H1 (cell line): Measurements from ENCODE around the gene CDH22. TPM values are rescaled to one million over a fixed set of nuclear protein-coding genes. Genes with fewer than 3 reads are reported as not detected.
A peak's percentile ranks its signal among the peaks of the same experiment; 100 is the strongest.

Experiments
- CTCF ChIA-PET: fragments of 300-600 bp; sonication (Branson Sonifier 250); formaldehyde crosslinking; loops from one replicate; lab custom pipeline; 2021; ENCODE audit not compliant: partially characterized antibody; lab: Charles Lee
- POLR2A ChIA-PET: fragments of 300-600 bp; sonication (Branson Sonifier 250); formaldehyde crosslinking; loops from one replicate; lab custom pipeline; 2021; ENCODE audit warnings: inconsistent platforms; ENCODE audit not compliant: partially characterized antibody; lab: Charles Lee
- DNase-seq, 2 experiments: peaks; one replicate each; pipeline versions ENCODE4 v3.0.0 to v3.0.0-alpha.2; 2010 to 2022; ENCODE audit warnings: low spot score in 2 of 2, low read depth in 1 of 2, mixed read lengths in 1 of 2
- FAIRE-seq: peaks from 2 replicates; lab custom pipeline; 2011; peaks lifted over from hg19 to GRCh38; lab: Jason Lieb, UNC
- H2AFZ ChIP-seq: 2 replicates; pipeline ENCODE4 v1.8.1; 2012; ENCODE audit warnings: low read length, inconsistent platforms
- H2AK5ac ChIP-seq: 2 replicates; pipeline ENCODE4 v1.6.1; 2013; ENCODE audit warnings: low read depth, low read length
- H2BK120ac ChIP-seq: replicated peaks from 2 replicates; pipeline ENCODE3; 2013; ENCODE audit warnings: low read depth, low read length, inconsistent platforms
- H2BK12ac ChIP-seq: 2 replicates; pipeline ENCODE4 v1.6.1; 2013; ENCODE audit warnings: low read depth, low read length
- H2BK15ac ChIP-seq: 2 replicates; pipeline ENCODE4 v1.6.1; 2013; ENCODE audit warnings: low read length
- H2BK20ac ChIP-seq: 2 replicates; pipeline ENCODE4 v1.6.1; 2013; ENCODE audit warnings: low read length
- H2BK5ac ChIP-seq: 2 replicates; pipeline ENCODE4 v1.6.1; 2013; ENCODE audit warnings: low read depth, low read length
- H3K14ac ChIP-seq: 2 replicates; pipeline ENCODE4 v1.6.1; 2013; ENCODE audit warnings: inconsistent platforms; ENCODE audit not compliant: insufficient read length
- H3K18ac ChIP-seq: 2 replicates; pipeline ENCODE4 v1.6.1; 2013; ENCODE audit warnings: low read length; ENCODE audit errors: extremely low read depth
- H3K23ac ChIP-seq: 2 replicates; pipeline ENCODE4 v1.6.1; 2013; ENCODE audit warnings: inconsistent platforms; ENCODE audit not compliant: insufficient read length
- H3K23me2 ChIP-seq: 2 replicates; pipeline ENCODE4 v1.6.1; 2013; ENCODE audit warnings: low read depth, low read length
- H3K27ac ChIP-seq: 2 replicates; pipeline ENCODE4 v1.6.1; 2011; ENCODE audit warnings: low read depth, low read length, inconsistent platforms
- H3K27me3 ChIP-seq, 4 experiments: replicated peaks in 1 of 4; 1 replicate in 1 of 4; 2 replicates in 3 of 4; pipeline versions ENCODE4 v1.6.1 to v1.8.1; 2011 to 2013; ENCODE audit warnings: low read length in 3 of 4, mild to moderate bottlenecking in 3 of 4, inconsistent platforms in 2 of 4, mixed read lengths in 2 of 4, moderate library complexity in 1 of 4; ENCODE audit not compliant: control insufficient read depth in 3 of 4, insufficient read depth in 3 of 4; ENCODE audit errors: extremely low read depth in 1 of 4
- H3K36me3 ChIP-seq, 4 experiments: 2 replicates each; pipeline versions ENCODE4 v1.6.1 to v1.8.1; 2011 to 2013; ENCODE audit warnings: mild to moderate bottlenecking in 4 of 4, low read length in 3 of 4, moderate library complexity in 2 of 4, control low read depth in 1 of 4, inconsistent platforms in 1 of 4; ENCODE audit not compliant: insufficient read depth in 4 of 4, control insufficient read depth in 2 of 4
- H3K4ac ChIP-seq: replicated peaks from 2 replicates; pipeline ENCODE3; 2013; ENCODE audit warnings: low read length, low read depth, mixed read lengths, inconsistent platforms; ENCODE audit not compliant: insufficient read length
- H3K4me1 ChIP-seq, 4 experiments: replicated peaks in 1 of 4; 1 replicate in 1 of 4; 2 replicates in 3 of 4; pipeline versions ENCODE4 v1.6.1 to v1.8.1; 2011 to 2013; ENCODE audit warnings: low read length in 3 of 4, inconsistent platforms in 2 of 4, mixed read lengths in 1 of 4; ENCODE audit not compliant: insufficient read depth in 4 of 4, control insufficient read depth in 3 of 4
- H3K4me2 ChIP-seq, 2 experiments: 2 replicates each; pipeline versions ENCODE4 v1.6.1 to v1.8.1; 2011 to 2013; ENCODE audit warnings: low read depth in 2 of 2, low read length in 2 of 2, control low read depth in 1 of 2, inconsistent platforms in 1 of 2, mild to moderate bottlenecking in 1 of 2; ENCODE audit not compliant: insufficient read depth in 1 of 2
- H3K4me3 ChIP-seq, 4 experiments: fragments of 200-600, 300-600 bp in 1 of 4; sonication (generic), shearing (Covaris generic), sonication (Bioruptor Twin) in 1 of 4; 2 replicates each; pipeline versions ENCODE4 v1.5.1 to v1.8.1; 2011 to 2016; ENCODE audit warnings: low read length in 4 of 4, low read depth in 3 of 4, control low read depth in 2 of 4, inconsistent platforms in 2 of 4, mild to moderate bottlenecking in 2 of 4, mixed read lengths in 1 of 4, moderate library complexity in 1 of 4; ENCODE audit not compliant: insufficient read depth in 2 of 4; ENCODE audit errors: extremely low read depth in 1 of 4
- H3K56ac ChIP-seq: replicated peaks from 2 replicates; pipeline ENCODE3; 2013; ENCODE audit warnings: low read depth, mild to moderate bottlenecking, mixed read lengths, low read length, inconsistent platforms; ENCODE audit not compliant: insufficient read length
- H3K79me1 ChIP-seq: 2 replicates; pipeline ENCODE4 v1.6.1; 2013; ENCODE audit warnings: low read depth, low read length, control low read depth
- H3K79me2 ChIP-seq, 2 experiments: 2 replicates each; pipeline versions ENCODE4 v1.6.1 to v1.8.1; 2012 to 2013; ENCODE audit warnings: low read length in 2 of 2, mild to moderate bottlenecking in 2 of 2, inconsistent platforms in 1 of 2; ENCODE audit not compliant: insufficient read depth in 2 of 2, control insufficient read depth in 1 of 2
- H3K9ac ChIP-seq, 4 experiments: replicated peaks in 1 of 4; 1 replicate in 1 of 4; 2 replicates in 3 of 4; pipeline versions ENCODE4 v1.6.1 to v1.8.1; 2011 to 2013; ENCODE audit warnings: low read depth in 3 of 4, low read length in 3 of 4, control low read depth in 2 of 4, mild to moderate bottlenecking in 2 of 4, moderate library complexity in 2 of 4, inconsistent platforms in 1 of 4; ENCODE audit errors: extremely low read depth in 1 of 4
- H3K9me3 ChIP-seq, 2 experiments: 2 replicates each; pipeline versions ENCODE4 v1.6.1 to v1.8.1; 2012 to 2013; ENCODE audit warnings: mild to moderate bottlenecking in 2 of 2, moderate library complexity in 2 of 2, control low read depth in 1 of 2, inconsistent platforms in 1 of 2, low read depth in 1 of 2, low read length in 1 of 2, mixed read lengths in 1 of 2; ENCODE audit not compliant: insufficient read depth in 2 of 2
- H4K20me1 ChIP-seq, 2 experiments: replicated peaks in 1 of 2; 2 replicates each; pipeline versions ENCODE3 to v1.8.1; 2011 to 2013; ENCODE audit warnings: inconsistent platforms in 2 of 2, low read length in 2 of 2, mild to moderate bottlenecking in 1 of 2; ENCODE audit not compliant: insufficient read depth in 2 of 2, control insufficient read depth in 1 of 2
- H4K5ac ChIP-seq: 2 replicates; pipeline ENCODE4 v1.6.1; 2013; ENCODE audit warnings: low read length, low read depth, mixed read lengths, inconsistent platforms; ENCODE audit not compliant: insufficient read length
- H4K8ac ChIP-seq: 2 replicates; pipeline ENCODE4 v1.8.0; 2013; ENCODE audit warnings: mild to moderate bottlenecking, moderate library complexity, low read length, inconsistent platforms; ENCODE audit not compliant: insufficient read depth; ENCODE audit errors: extremely low read depth
- H4K91ac ChIP-seq: replicated peaks from 2 replicates; pipeline ENCODE3; 2013; ENCODE audit warnings: low read length, mixed read lengths, inconsistent platforms; ENCODE audit not compliant: insufficient read length
- ASH2L ChIP-seq: fragments of 200-600, 300-600 bp; sonication (generic); IDR thresholded peaks from one replicate; pipeline ENCODE4 v1.7.1; 2017; ENCODE audit warnings: low read length
- ATF2 ChIP-seq: IDR thresholded peaks from 2 replicates; pipeline ENCODE4 v1.6.1; 2012; ENCODE audit warnings: low read length, inconsistent platforms
- CEBPB ChIP-seq: IDR thresholded peaks from 2 replicates; pipeline ENCODE4 v1.6.1; 2012; ENCODE audit warnings: low read depth, low read length
- CTBP2 ChIP-seq: IDR thresholded peaks from 2 replicates; pipeline ENCODE4 v1.7.0; 2011; ENCODE audit warnings: borderline replicate concordance, mild to moderate bottlenecking, moderate library complexity, mixed read lengths, low read length; ENCODE audit not compliant: insufficient read depth, insufficient read length
- EP300 ChIP-seq, 2 experiments: IDR thresholded peaks; 1 replicate in 1 of 2; 2 replicates in 1 of 2; pipeline ENCODE4 v1.6.1; 2011 to 2012; ENCODE audit warnings: low read depth in 2 of 2, low read length in 2 of 2, mild to moderate bottlenecking in 2 of 2, borderline replicate concordance in 1 of 2, inconsistent platforms in 1 of 2, moderate library complexity in 1 of 2
- MAFK ChIP-seq: IDR thresholded peaks from 2 replicates; pipeline ENCODE4 v1.6.1; 2012; ENCODE audit warnings: low read depth, mild to moderate bottlenecking, improper control_type of control experiment, low read length
- POLR2A ChIP-seq, 2 experiments: IDR thresholded peaks; 1 replicate in 1 of 2; 2 replicates in 1 of 2; pipeline ENCODE4 v1.6.1; 2011; ENCODE audit warnings: low read depth in 2 of 2, low read length in 2 of 2, mild to moderate bottlenecking in 2 of 2; ENCODE audit errors: control extremely low read depth in 1 of 2
- RBBP5 ChIP-seq: IDR thresholded peaks from 2 replicates; pipeline ENCODE4 v1.7.1; 2012; ENCODE audit warnings: low read depth, mild to moderate bottlenecking, inconsistent platforms, low read length, moderate library complexity, borderline replicate concordance
- RFX5 ChIP-seq: IDR thresholded peaks from 2 replicates; pipeline ENCODE4 v1.6.1; 2011; ENCODE audit warnings: low read depth, low read length, improper control_type of control experiment, borderline replicate concordance
- SIN3A ChIP-seq, 2 experiments: IDR thresholded peaks in 1 of 2; conservative IDR thresholded peaks in 1 of 2; 2 replicates each; pipeline ENCODE4 v1.6.1; 2011 to 2012; ENCODE audit warnings: low read length in 2 of 2, improper control_type of control experiment in 1 of 2, low read depth in 1 of 2, mild to moderate bottlenecking in 1 of 2
- SUZ12 ChIP-seq: fragments of 200-600 bp; sonication (generic); IDR thresholded peaks from 2 replicates; pipeline ENCODE4 v1.6.1; 2012; ENCODE audit warnings: mild to moderate bottlenecking, inconsistent platforms, low read length, moderate library complexity, mixed read lengths
- TBP ChIP-seq: IDR thresholded peaks from 2 replicates; pipeline ENCODE4 v1.6.1; 2011; ENCODE audit warnings: low read depth, low read length, improper control_type of control experiment
- WGBS, 2 experiments: shearing (Covaris generic) in 1 of 2; methylation state at CpG; one replicate each; pipeline versions ENCODE4 v1.1.6 to v1.1.7; 2013 to 2015; ENCODE audit warnings: low lambda C conversion rate in 2 of 2, mixed read lengths in 2 of 2, inconsistent platforms in 1 of 2, low coverage in 1 of 2, missing lambda C conversion rate in 1 of 2; ENCODE audit not compliant: insufficient replicate concordance in 2 of 2, insufficient coverage in 1 of 2, insufficient read length in 1 of 2; ENCODE audit errors: extremely low coverage in 1 of 2, missing lambda C conversion rate in 1 of 2; 5-methylcytosine and 5-hydroxymethylcytosine counted together
- polyA plus RNA-seq, 7 experiments: library from polyadenylated mRNA; depleted of rRNA in 3 of 7; stranded (reverse) in 5 of 7; unstranded in 2 of 7; fragments of >200 nt in 5 of 7; fragments of 200-250 nt in 2 of 7; gene quantifications; 1 replicate in 5 of 7; 2 replicates in 1 of 7; 4 replicates in 1 of 7; pipeline versions ENCODE4 v1.2.1 to v1.2.3, GENCODE V29; 2011 to 2013; ENCODE audit warnings: missing spikeins in 2 of 7, mixed read lengths in 2 of 7
- total RNA-seq: library from RNA; stranded (reverse); fragmentation: NEBNext Ultra II Directional; extraction: Animal tissue kit (Norgen Biotek cat#: 25700); gene quantifications from 2 replicates; pipeline ENCODE4 v1.2.1, GENCODE V29; 2021

The CDH22 gene
- total and polyA plus RNA-seq, 2 of the 8 experiments (the other 6 are each of a cell fraction or from before 2014, with no cell fraction given), result 0.35 to 0.39 TPM

DNA sequence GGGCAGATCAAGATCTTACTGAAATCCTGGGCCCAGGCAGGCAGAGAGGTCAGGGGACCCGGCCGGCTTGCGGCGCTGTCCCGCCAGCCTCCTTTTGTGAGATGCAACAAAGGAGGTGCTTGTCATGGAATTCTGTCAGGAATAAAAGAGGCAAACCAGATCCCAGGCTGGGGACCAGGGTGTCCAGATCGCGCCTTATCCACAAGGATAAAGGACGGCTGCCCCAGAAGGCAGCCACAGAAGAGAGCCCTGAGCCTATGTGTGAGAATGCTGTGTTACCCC is 42.6 kb upstream of the CDH22 start:
- POLR2A ChIA-PET, result interaction anchor here (1.1 to 1.7 kb wide), 3 partner anchors 9 to 44 kb away, joined by 3 to 4 read pairs (median 3); no protein-coding TSS in a partner anchor
- H3K27ac ChIP-seq, result peak overlapping the region; percentile 68; the same call in 1 of the 2 replicates
- no peak overlapping the region for H3K9ac ChIP-seq
- DNase-seq (no peak), FAIRE-seq (no peak)
- H2BK20ac ChIP-seq, result no peak overlapping the region
- H4K8ac ChIP-seq, result no peak overlapping the region; the same call in 1 of the 2 replicates
- H2AK5ac ChIP-seq, result no peak overlapping the region
- H3K27me3 ChIP-seq, result peaks cover 0 to 2% (median 0%) of the 10 kb centered on the region in 4 experiments; a peak in 2 of 7 replicates
- H2BK12ac ChIP-seq, result no peak overlapping the region
- H3K4me1 ChIP-seq, result peaks cover 0 to 27% (median 17%) of the 10 kb centered on the region in 4 experiments; a peak in 6 of 7 replicates
- H3K18ac ChIP-seq, result peak overlapping the region; percentile 48; the same call in 1 of the 2 replicates
- H2BK120ac ChIP-seq, result no peak overlapping the region
- peaks cover 1 to 7% of the 10 kb centered on the region in 2 experiments for H4K20me1 ChIP-seq
- WGBS, 2 experiments, result 78% methylated on average over 8 of the region's 8 CpGs; no CpG with 5 or more reads in 1 of the 2 experiments
- no peaks in the 10 kb centered on the region for H3K79me2 ChIP-seq
- H3K14ac ChIP-seq, result no peak overlapping the region
- H3K23ac ChIP-seq, result no peak overlapping the region
- H2BK5ac ChIP-seq, result peak overlapping the region; percentile 87
- no peak overlapping the region for H2BK15ac ChIP-seq
- H3K23me2 ChIP-seq, result no peaks in the 10 kb centered on the region
- no peak overlapping the region for H3K56ac ChIP-seq
- H2AFZ ChIP-seq, result no peak overlapping the region
- H3K4ac ChIP-seq, result no peak overlapping the region
- H4K91ac ChIP-seq, result no peak overlapping the region
- CTCF ChIA-PET, result interaction anchor here (3.7 to 10.9 kb wide), 5 partner anchors 18 to 222 kb away, joined by 27 to 214 read pairs (median 63); partner anchors contain the start of gene CDH22
- H3K4me3 ChIP-seq, result no peak overlapping the region
- H3K36me3 ChIP-seq, result peaks cover 0 to 10% (median 3%) of the 10 kb centered on the region in 4 experiments; a peak in 7 of 8 replicates
- H3K79me1 ChIP-seq, result no peaks in the 10 kb centered on the region
- H3K9me3 ChIP-seq, result no peaks in the 10 kb centered on the region
- H3K4me2 ChIP-seq, result peak overlapping the region; percentile 15 to 17; a peak in 2 of 4 replicates
- H4K5ac ChIP-seq, result no peak overlapping the region
- TF ChIP-seq MAFK (no peak), CTBP2 (no peak), CEBPB (no peak), POLR2A (IDR thresholded peaks at IDR 0.05; ENCODE audit: control extremely low read depth in 1 of 2, low read depth in 2 of 2, low read length in 2 of 2) (no peak), TBP (no peak), EP300 (IDR thresholded peaks at IDR 0.05; ENCODE audit: borderline replicate concordance in 1 of 2, low read depth in 2 of 2, low read length in 2 of 2) (no peak), RFX5 (no peak), RBBP5 (no peak), ASH2L (no peak), SUZ12 (no peak), ATF2 (no peak), SIN3A (conservative IDR thresholded peaks at IDR 0.05 in 1 of 2, IDR thresholded peaks at IDR 0.05 in 1 of 2; ENCODE audit: low read depth in 1 of 2, low read length in 2 of 2) (no peak)
